ENCODE results near the gene ACP2.

DNA sequence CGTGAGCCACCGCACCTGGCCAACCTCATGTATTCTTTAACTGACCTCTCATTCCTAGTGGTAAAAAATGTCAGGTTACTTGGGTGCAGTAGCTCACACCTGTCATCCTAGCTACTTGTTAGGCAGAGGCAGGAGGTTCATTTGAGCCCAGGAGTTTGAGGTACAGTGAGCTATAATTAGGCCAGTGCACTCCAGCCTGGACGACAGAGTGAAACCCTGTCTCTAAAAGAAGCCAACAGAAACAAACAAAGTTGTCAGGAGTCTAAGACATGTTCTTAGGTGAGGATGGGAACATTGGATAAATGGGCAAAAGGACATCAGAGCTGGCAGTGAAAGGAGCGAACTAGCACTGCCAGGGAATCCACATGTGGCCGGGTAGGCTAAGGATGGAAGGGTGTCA is 39.5 kb upstream of the ACP2 start:
- TF ChIP-seq EP300 (IDR thresholded peaks at IDR 0.05; ENCODE audit: borderline replicate concordance), result no peak
- TF ChIP-seq CEBPB (IDR thresholded peaks at IDR 0.05), result no peak
- TF ChIP-seq, protein P1, sequence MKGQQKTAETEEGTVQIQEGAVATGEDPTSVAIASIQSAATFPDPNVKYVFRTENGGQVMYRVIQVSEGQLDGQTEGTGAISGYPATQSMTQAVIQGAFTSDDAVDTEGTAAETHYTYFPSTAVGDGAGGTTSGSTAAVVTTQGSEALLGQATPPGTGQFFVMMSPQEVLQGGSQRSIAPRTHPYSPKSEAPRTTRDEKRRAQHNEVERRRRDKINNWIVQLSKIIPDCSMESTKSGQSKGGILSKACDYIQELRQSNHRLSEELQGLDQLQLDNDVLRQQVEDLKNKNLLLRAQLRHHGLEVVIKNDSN (IDR thresholded peaks at IDR 0.05), result no peak
